Endothelial cell of umbilical vein (primary cell): ENCODE data around the gene HABP2. TPM values are rescaled to one million over a fixed set of nuclear protein-coding genes. Genes with fewer than 3 reads are reported as not detected.

ENCODE experiments used
- BruUV-seq: library from RNA; stranded (reverse); fragments of 400-500 nt; replicated peaks from 2 replicates; lab custom pipeline; 2021; lab: Mats Ljungman, UMichigan
- CTCF ChIA-PET: fragments of 300-600, 350-600 bp; sonication (Branson Sonifier 250); formaldehyde crosslinking; loops from one replicate; lab custom pipeline; 2021; ENCODE audit warnings: antibody characterized with exemption, inconsistent platforms; lab: Charles Lee
- POLR2A ChIA-PET: fragments of 300-600, 350-600 bp; sonication (Branson Sonifier 250); formaldehyde crosslinking; loops from one replicate; lab custom pipeline; 2021; ENCODE audit warnings: antibody characterized with exemption, inconsistent platforms; lab: Charles Lee
- DNase-seq: peaks from one replicate; pipeline ENCODE4 v3.0.0-alpha.2; 2011; ENCODE audit warnings: low read depth, low spot score
- FAIRE-seq: peaks from 2 replicates; lab custom pipeline; 2011; peaks lifted over from hg19 to GRCh38; lab: Jason Lieb, UNC
- H2AFZ ChIP-seq: 2 replicates; pipeline ENCODE4 v1.6.0; 2012; ENCODE audit warnings: low read depth, low read length, control low read depth, inconsistent platforms
- H3K27ac ChIP-seq: 2 replicates; pipeline ENCODE4 v1.5.1; 2011; ENCODE audit warnings: low read depth, mild to moderate bottlenecking, control low read depth, low read length, moderate library complexity; ENCODE audit not compliant: insufficient read depth
- H3K27me3 ChIP-seq, 2 experiments: 2 replicates each; pipeline versions ENCODE4 v1.6.0 to v1.6.1; 2011; ENCODE audit warnings: low read length in 2 of 2, mixed read lengths in 1 of 2; ENCODE audit not compliant: control insufficient read depth in 2 of 2, insufficient read depth in 2 of 2
- H3K36me3 ChIP-seq, 2 experiments: 2 replicates in 1 of 2; 3 replicates in 1 of 2; pipeline ENCODE4 v1.5.1; 2011; ENCODE audit warnings: low read length in 2 of 2, mild to moderate bottlenecking in 1 of 2, moderate library complexity in 1 of 2; ENCODE audit not compliant: control insufficient read depth in 2 of 2, insufficient read depth in 2 of 2; ENCODE audit errors: extremely low read depth in 1 of 2
- H3K4me1 ChIP-seq: 3 replicates; pipeline ENCODE4 v1.5.1; 2011; ENCODE audit warnings: mild to moderate bottlenecking, low read length; ENCODE audit not compliant: control insufficient read depth, insufficient read depth; ENCODE audit errors: extremely low read depth
- H3K4me2 ChIP-seq: 2 replicates; pipeline ENCODE4 v1.6.1; 2011; ENCODE audit warnings: low read length, control low read depth, mixed read lengths; ENCODE audit not compliant: insufficient read depth
- H3K4me3 ChIP-seq, 3 experiments: fragments of 200-600 bp in 1 of 3; sonication (generic), shearing (Covaris generic) in 1 of 3; replicated peaks in 1 of 3; 2 replicates each; pipeline ENCODE4 v1.5.1; 2011 to 2016; ENCODE audit warnings: control low read depth in 3 of 3, low read length in 3 of 3, mild to moderate bottlenecking in 2 of 3, inconsistent platforms in 1 of 3, low read depth in 1 of 3, moderate library complexity in 1 of 3; ENCODE audit not compliant: insufficient read depth in 1 of 3
- H3K79me2 ChIP-seq: 2 replicates; pipeline ENCODE4 v1.6.0; 2012; ENCODE audit warnings: low read length, inconsistent platforms; ENCODE audit not compliant: control insufficient read depth, insufficient read depth
- H3K9ac ChIP-seq: replicated peaks from 2 replicates; pipeline ENCODE3; 2011; ENCODE audit warnings: low read length, control low read depth; ENCODE audit not compliant: insufficient read depth; ENCODE audit errors: extremely low read depth
- H3K9me1 ChIP-seq: replicated peaks from 3 replicates; pipeline ENCODE4 v1.6.0; 2011; ENCODE audit warnings: mild to moderate bottlenecking, low read length; ENCODE audit not compliant: control insufficient read depth, insufficient read depth; ENCODE audit errors: extremely low read depth
- H3K9me3 ChIP-seq: replicated peaks from 2 replicates; pipeline ENCODE4 v1.5.1; 2012; ENCODE audit warnings: low read length, inconsistent platforms; ENCODE audit not compliant: control insufficient read depth, insufficient read depth
- H4K20me1 ChIP-seq: replicated peaks from 2 replicates; pipeline ENCODE3; 2011; ENCODE audit warnings: mild to moderate bottlenecking, low read length; ENCODE audit not compliant: control insufficient read depth, insufficient read depth; ENCODE audit errors: extremely low read depth
- CTCF ChIP-seq, 2 donors: IDR thresholded peaks; 1 replicate in 1 of 2; 2 replicates in 1 of 2; pipeline ENCODE4 v1.5.1; 2011; ENCODE audit warnings: low read length in 2 of 2, mild to moderate bottlenecking in 2 of 2, moderate library complexity in 2 of 2, control low read depth in 1 of 2, inconsistent platforms in 1 of 2, low read depth in 1 of 2; ENCODE audit not compliant: insufficient read depth in 1 of 2; ENCODE audit errors: extremely low read depth in 1 of 2
- EZH2 ChIP-seq: IDR thresholded peaks from 2 replicates; pipeline ENCODE4 v1.6.1; 2012; ENCODE audit warnings: borderline replicate concordance, low read depth, mild to moderate bottlenecking, moderate library complexity, low read length, inconsistent platforms; ENCODE audit not compliant: severe bottlenecking
- FOS ChIP-seq: IDR thresholded peaks from 2 replicates; pipeline ENCODE4 v1.6.1; 2011; ENCODE audit warnings: mild to moderate bottlenecking, low read length, moderate library complexity, borderline replicate concordance; ENCODE audit not compliant: insufficient read depth
- GATA2 ChIP-seq: IDR thresholded peaks from 2 replicates; pipeline ENCODE4 v1.7.0; 2011; ENCODE audit warnings: low read depth, mild to moderate bottlenecking, moderate library complexity, mixed read lengths, low read length; ENCODE audit not compliant: insufficient read length, insufficient read depth
- JUN ChIP-seq: IDR thresholded peaks from 2 replicates; pipeline ENCODE4 v1.6.1; 2011; ENCODE audit warnings: borderline replicate concordance, low read depth; ENCODE audit not compliant: insufficient read length, insufficient read depth
- MAX ChIP-seq: IDR thresholded peaks from 2 replicates; pipeline ENCODE4 v1.6.1; 2011; ENCODE audit not compliant: insufficient read depth, insufficient read length
- MYC ChIP-seq: IDR thresholded peaks from one replicate; pipeline ENCODE4 v1.6.1; 2011; ENCODE audit warnings: mild to moderate bottlenecking, low read depth, low read length
- POLR2A ChIP-seq: IDR thresholded peaks from 2 replicates; pipeline ENCODE4 v1.6.1; 2012; ENCODE audit warnings: low read depth, mild to moderate bottlenecking, control low read depth, low read length
- POLR2AphosphoS5 ChIP-seq: IDR thresholded peaks from 2 replicates; pipeline ENCODE4 v1.6.1; 2012; ENCODE audit warnings: low read depth, mild to moderate bottlenecking, control low read depth, low read length, moderate library complexity; ENCODE audit not compliant: insufficient read depth
- dilution Hi-C: fragments of 300-500 bp; cut with MboI; formaldehyde crosslinking; loops from one replicate; pipeline ENCODE4 v1.15.0; 2019; ENCODE audit warnings: low sequenced_read_pairs; ENCODE audit not compliant: extremely low pct_ligation_motif_present
- intact Hi-C: fragments of 100-400 bp; cut with micrococcal nuclease; formaldehyde crosslinking; loops from one replicate; pipeline ENCODE4 v1.10.0; 2022
- polyA plus RNA-seq, 4 experiments: library from polyadenylated mRNA; depleted of rRNA in 3 of 4; stranded (reverse) in 3 of 4; unstranded in 1 of 4; fragments of >200 nt; gene quantifications; 2 replicates each; pipeline versions ENCODE4 v1.2.1 to v1.2.3, GENCODE V29; 2011 to 2012; ENCODE audit warnings: missing spikeins in 1 of 4
- total RNA-seq: library from RNA; stranded (reverse); gene quantifications from 2 replicates; pipeline ENCODE4 v1.2.3, GENCODE V29; 2021

The HABP2 gene
- total and polyA plus RNA-seq, 2 donors (not counting 3 experiments of a cell fraction or from before 2014, with no cell fraction given), result 0.04 TPM; not detected in 1

GRCh38 chr10:113511419-113511818, 41.4 kb upstream of the HABP2 start:
- H2AFZ ChIP-seq, result no peak overlapping the region
- no peaks in the 10 kb centered on the region for H3K36me3 ChIP-seq
- no peak overlapping the region for H3K4me2 ChIP-seq
- no peaks in the 10 kb centered on the region for H3K4me1 ChIP-seq
- DNase-seq (no peak), FAIRE-seq (no peak)
- H3K9ac ChIP-seq, result no peak overlapping the region
- dilution Hi-C loops, result no loop called here
- H3K9me1 ChIP-seq, result no peaks in the 10 kb centered on the region
- no peak for TF ChIP-seq POLR2AphosphoS5
- no peak for TF ChIP-seq FOS
- no peak for TF ChIP-seq MYC
- TF ChIP-seq EZH2, result no peak
- TF ChIP-seq POLR2A, result no peak
- TF ChIP-seq CTCF (IDR thresholded peaks at IDR 0.05; ENCODE audit: extremely low read depth in 1 of 2, insufficient read depth in 1 of 2, low read depth in 1 of 2, low read length in 2 of 2), result no peak
- no peak for TF ChIP-seq JUN
- intact Hi-C loops, result no loop called here
- H3K27me3 ChIP-seq, result peaks cover 0 to 2% of the 10 kb centered on the region in 2 experiments
- CTCF ChIA-PET, result interaction anchor here (1.2 to 1.5 kb wide), 2 partner anchors 10 kb away, joined by 4 to 9 read pairs; no protein-coding TSS in a partner anchor
- H3K79me2 ChIP-seq, result no peaks in the 10 kb centered on the region
- no peak overlapping the region for H3K4me3 ChIP-seq
- no peak overlapping the region for H3K27ac ChIP-seq
- no peaks in the 10 kb centered on the region for H3K9me3 ChIP-seq
- no peaks in the 10 kb centered on the region for H4K20me1 ChIP-seq
- POLR2A ChIA-PET, result no interaction called here
- no TSS peak for BruUV-seq

GRCh38 chr10:113515161-113515560, 37.7 kb upstream of the HABP2 start:
- DNase-seq (no peak), FAIRE-seq (no peak)
- H3K27ac ChIP-seq, result no peak overlapping the region
- ChIA-PET POLR2A (no interaction called here), CTCF (interaction anchor here (0.9 kb wide), 1 partner anchor 48 kb away, joined by 4 read pairs; no protein-coding TSS in a partner anchor)
- no peaks in the 10 kb centered on the region for H3K27me3 ChIP-seq
- H4K20me1 ChIP-seq, result no peaks in the 10 kb centered on the region
- dilution Hi-C loops (no loop called here), intact Hi-C loops (no loop called here)
- TF ChIP-seq CTCF (IDR thresholded peaks at IDR 0.05; ENCODE audit: extremely low read depth in 1 of 2, insufficient read depth in 1 of 2, low read depth in 1 of 2, low read length in 2 of 2), result no peak
- no peak for TF ChIP-seq MAX
- TF ChIP-seq POLR2A, result no peak
- TF ChIP-seq EZH2, result no peak
- TF ChIP-seq JUN, result no peak
- no peak for TF ChIP-seq GATA2
- no peak for TF ChIP-seq POLR2AphosphoS5
- no peak for TF ChIP-seq MYC
- TF ChIP-seq FOS, result no peak
- H2AFZ ChIP-seq, result no peak overlapping the region
- no peaks in the 10 kb centered on the region for H3K79me2 ChIP-seq
- no TSS peak for BruUV-seq
- no peaks in the 10 kb centered on the region for H3K9me1 ChIP-seq
- no peaks in the 10 kb centered on the region for H3K4me1 ChIP-seq
- H3K4me2 ChIP-seq, result no peak overlapping the region
- H3K9ac ChIP-seq, result no peak overlapping the region
- H3K36me3 ChIP-seq, result no peaks in the 10 kb centered on the region
- no peak overlapping the region for H3K4me3 ChIP-seq
- H3K9me3 ChIP-seq, result no peaks in the 10 kb centered on the region
